ENCODE data around the gene RASL10A. TPM values are rescaled to one million over a fixed set of nuclear protein-coding genes. Genes with fewer than 3 reads are reported as not detected.

RASL10A gene
- total and polyA plus RNA-seq, 10 donors, result 0.54 to 6.1 (median 2.3) TPM

DNA sequence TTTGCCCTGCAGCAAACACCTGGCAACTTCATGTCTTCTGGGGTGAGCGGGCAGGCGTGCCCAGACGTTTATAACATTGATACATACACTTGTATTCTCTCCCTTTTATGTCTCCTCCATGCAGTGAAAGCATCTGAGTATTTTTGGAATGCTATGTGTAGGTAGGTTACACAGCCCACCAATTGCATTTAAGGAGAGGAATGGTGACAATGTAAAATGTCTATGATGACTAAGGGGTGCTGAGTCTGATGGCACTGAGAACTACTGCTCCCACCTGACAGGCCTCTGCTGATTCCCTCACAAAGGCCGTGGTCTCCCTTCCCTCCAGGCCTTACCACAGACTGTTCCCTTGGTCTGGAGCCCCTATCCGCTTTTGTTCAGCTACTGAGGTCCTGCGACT lies 22.9 kb upstream of the RASL10A start:
- no peak for DNase-seq
- no peak overlapping the region for H3K27ac ChIP-seq
- TF ChIP-seq, protein P1, sequence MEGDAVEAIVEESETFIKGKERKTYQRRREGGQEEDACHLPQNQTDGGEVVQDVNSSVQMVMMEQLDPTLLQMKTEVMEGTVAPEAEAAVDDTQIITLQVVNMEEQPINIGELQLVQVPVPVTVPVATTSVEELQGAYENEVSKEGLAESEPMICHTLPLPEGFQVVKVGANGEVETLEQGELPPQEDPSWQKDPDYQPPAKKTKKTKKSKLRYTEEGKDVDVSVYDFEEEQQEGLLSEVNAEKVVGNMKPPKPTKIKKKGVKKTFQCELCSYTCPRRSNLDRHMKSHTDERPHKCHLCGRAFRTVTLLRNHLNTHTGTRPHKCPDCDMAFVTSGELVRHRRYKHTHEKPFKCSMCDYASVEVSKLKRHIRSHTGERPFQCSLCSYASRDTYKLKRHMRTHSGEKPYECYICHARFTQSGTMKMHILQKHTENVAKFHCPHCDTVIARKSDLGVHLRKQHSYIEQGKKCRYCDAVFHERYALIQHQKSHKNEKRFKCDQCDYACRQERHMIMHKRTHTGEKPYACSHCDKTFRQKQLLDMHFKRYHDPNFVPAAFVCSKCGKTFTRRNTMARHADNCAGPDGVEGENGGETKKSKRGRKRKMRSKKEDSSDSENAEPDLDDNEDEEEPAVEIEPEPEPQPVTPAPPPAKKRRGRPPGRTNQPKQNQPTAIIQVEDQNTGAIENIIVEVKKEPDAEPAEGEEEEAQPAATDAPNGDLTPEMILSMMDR (IDR thresholded peaks at IDR 0.05 in 8 of 11, conservative IDR thresholded peaks at IDR 0.05 in 3 of 11), result no peak
- TF ChIP-seq POLR2A (IDR thresholded peaks at IDR 0.05) (no peak), POLR2AphosphoS5 (IDR thresholded peaks at IDR 0.05) (no peak)
- H3K4me3 ChIP-seq, result no peak overlapping the region
- H3K27me3 ChIP-seq (replicated peaks in 1 of 7), result no peaks in the 10 kb centered on the region
- no peaks in the 10 kb centered on the region for H3K9me3 ChIP-seq
- intact Hi-C loops (cut with DNase I; ENCODE audit: low total_unique reads), result no loop called here
- H3K36me3 ChIP-seq, result peaks cover 0 to 100% (median 100%) of the 10 kb centered on the region in 6 donors
- 84 to 96% (median 96%) methylated on average over 6 of the region's 6 CpGs for WGBS, 5 donors
- peaks cover 0 to 11% (median 2%) of the 10 kb centered on the region in 6 donors for H3K4me1 ChIP-seq

DNA sequence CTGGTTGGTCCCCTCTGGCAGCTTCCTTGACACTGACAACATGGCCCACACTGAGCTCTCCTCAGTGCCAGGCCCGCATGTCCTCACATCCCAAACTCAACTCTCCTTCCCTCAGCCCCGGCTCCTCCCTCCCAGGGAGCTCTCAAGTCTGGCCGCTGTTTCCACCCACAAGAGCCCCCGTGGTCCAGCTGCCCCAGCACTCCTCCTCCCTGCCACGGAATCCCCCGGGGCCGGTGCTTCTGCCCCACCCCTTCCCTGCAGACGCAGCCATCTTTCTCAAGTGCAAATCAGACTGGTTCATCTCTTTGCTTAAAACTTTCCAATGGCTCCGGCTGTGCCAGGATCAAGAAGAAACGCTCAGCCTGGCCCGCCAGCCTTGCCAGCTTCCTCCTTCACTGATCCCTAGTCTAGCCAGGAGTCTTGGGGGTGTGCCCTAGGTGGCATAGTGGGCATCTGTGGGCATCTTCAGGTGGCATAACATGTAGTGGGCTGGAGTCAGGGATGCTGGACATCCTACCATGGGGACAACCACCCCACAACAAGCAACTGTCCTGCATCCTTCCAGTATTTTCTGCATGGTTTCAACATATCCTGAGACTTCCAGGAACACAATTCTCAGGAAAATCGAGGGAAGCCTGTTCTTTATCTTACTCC lies 22.3 kb upstream of the RASL10A start:
- TF ChIP-seq POLR2AphosphoS5 (IDR thresholded peaks at IDR 0.05), result no peak
- Histone ChIP-seq H3K4me1 (peaks cover 0 to 11% (median 2%) of the 10 kb centered on the region in 6 donors), H3K9me3 (no peaks in the 10 kb centered on the region), H3K27ac (peak overlapping the region in 5 of 8 donors; percentile 21 to 60 (median 56)), H3K36me3 (peaks cover 0 to 100% (median 100%) of the 10 kb centered on the region in 6 donors), H3K27me3 (replicated peaks in 1 of 7) (no peaks in the 10 kb centered on the region), H3K4me3 (no peak overlapping the region)
- DNase-seq, result no peak
- WGBS, 5 donors, result 78 to 86% (median 85%) methylated on average over 12 of the region's 12 CpGs
- intact Hi-C loops (cut with DNase I; ENCODE audit: low total_unique reads), result no loop called here

DNA sequence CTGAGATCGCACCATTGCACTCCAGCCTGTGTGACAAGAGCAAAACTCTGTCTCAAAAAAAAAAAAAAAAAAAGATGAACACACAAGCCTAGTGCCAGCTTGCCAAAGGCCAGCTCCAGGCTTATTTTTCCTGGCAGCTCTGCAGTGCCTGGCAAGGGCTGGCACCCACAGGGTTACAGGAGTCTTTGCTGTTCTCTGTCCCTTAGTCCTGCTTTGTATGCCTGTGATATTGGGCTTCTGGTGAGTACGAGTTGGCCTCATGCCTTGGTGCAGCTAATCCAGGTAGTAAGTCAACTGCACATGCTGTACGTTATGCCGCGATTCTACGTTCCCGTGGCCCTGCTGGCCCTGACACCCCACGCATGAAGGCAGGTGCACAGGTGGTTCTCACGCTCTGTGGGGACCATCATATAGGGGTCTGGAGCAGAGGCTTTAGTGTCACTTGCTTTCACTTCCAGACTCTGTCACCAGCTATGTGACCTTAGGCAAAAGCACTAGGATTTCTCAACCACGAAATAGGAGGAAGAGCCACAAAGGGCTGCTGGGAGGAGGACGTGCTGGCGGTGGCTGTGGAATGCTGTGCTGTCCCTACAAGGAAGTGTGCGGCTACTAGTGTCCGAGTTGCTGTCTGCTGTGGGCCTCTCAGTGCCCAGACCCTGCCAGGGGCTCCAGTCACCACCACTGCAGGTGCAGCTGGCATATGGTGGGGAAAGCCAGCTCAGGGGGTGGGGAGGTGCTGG lies 21.4 kb upstream of the RASL10A start:
- H3K27me3 ChIP-seq (replicated peaks in 1 of 7), result no peaks in the 10 kb centered on the region
- H3K27ac ChIP-seq, result peak overlapping the region in 6 of 8 donors; percentile 14 to 60 (median 51)
- TF ChIP-seq, protein P1 (IDR thresholded peaks at IDR 0.05 in 8 of 11, conservative IDR thresholded peaks at IDR 0.05 in 3 of 11), result no peak
- TF ChIP-seq POLR2AphosphoS5 (IDR thresholded peaks at IDR 0.05) (peak in 2 of 3 donors; percentile 20 to 33), POLR2A (IDR thresholded peaks at IDR 0.05) (no peak)
- whole genome bisulfite sequencing, 5 donors, result 79 to 87% (median 84%) methylated on average over 14 of the region's 14 CpGs
- H3K4me3 ChIP-seq, result no peak overlapping the region
- no peak for DNase-seq
- peaks cover 0 to 100% (median 100%) of the 10 kb centered on the region in 6 donors for H3K36me3 ChIP-seq
- intact Hi-C loops (cut with DNase I; ENCODE audit: low total_unique reads), result no loop called here
- peaks cover 0 to 11% (median 2%) of the 10 kb centered on the region in 6 donors for H3K4me1 ChIP-seq
- H3K9me3 ChIP-seq, result no peaks in the 10 kb centered on the region

DNA sequence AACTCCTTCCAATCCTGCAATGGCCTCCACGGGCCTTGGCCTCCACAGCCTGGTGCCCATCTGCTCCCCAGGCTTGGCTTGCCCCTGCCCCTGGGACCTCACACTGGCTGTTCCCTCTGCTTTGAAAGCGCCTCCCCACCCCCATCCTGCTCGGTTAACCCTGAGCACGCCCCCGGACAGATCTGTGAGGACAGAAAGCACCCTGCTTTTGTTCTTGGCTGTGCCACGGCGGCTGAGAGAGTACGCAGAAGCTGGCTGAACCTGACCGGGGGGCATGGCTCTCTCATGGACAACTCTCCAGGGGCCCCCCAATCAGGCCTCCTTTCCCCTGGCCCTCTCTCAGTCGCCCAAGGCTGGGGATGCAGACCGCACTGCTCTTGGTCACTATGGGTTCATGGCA lies 20.2 kb upstream of the RASL10A start:
- TF ChIP-seq, protein P1 (IDR thresholded peaks at IDR 0.05 in 8 of 11, conservative IDR thresholded peaks at IDR 0.05 in 3 of 11), result no peak
- TF ChIP-seq POLR2A (IDR thresholded peaks at IDR 0.05) (no peak), POLR2AphosphoS5 (IDR thresholded peaks at IDR 0.05) (peak in 1 of 3 donors; percentile 27)
- intact Hi-C loops (cut with DNase I; ENCODE audit: low total_unique reads), result no loop called here
- Histone ChIP-seq H3K4me1 (peaks cover 0 to 20% (median 8%) of the 10 kb centered on the region in 6 donors), H3K4me3 (no peak overlapping the region), H3K27ac (no peak overlapping the region), H3K9me3 (no peaks in the 10 kb centered on the region), H3K27me3 (replicated peaks in 1 of 7) (no peaks in the 10 kb centered on the region), H3K36me3 (peaks cover 0 to 100% (median 100%) of the 10 kb centered on the region in 6 donors)
- no peak for DNase-seq
- WGBS, 5 donors, result 93 to 96% (median 93%) methylated on average over 11 of the region's 11 CpGs

Measured in spleen (tissue), 11 donors.